Activated T-helper 2 cell treated with anti-CD3 and anti-CD28 coated beads, Interferon-gamma antibody, Interleukin-2, Interleukin-4, amounts not matched to agents 10 μg/mL and 5 μg/mL and 100 μg/mL, durations not matched to agents 14 hours and 24 hours and 36 hours (primary cell): ENCODE data around the gene ZNF586. TPM values are rescaled to one million over a fixed set of nuclear protein-coding genes. Genes with fewer than 3 reads are reported as not detected.
"Not testable (repeated sequence)": the region's sequence is repeated elsewhere in the genome, so short reads cannot be mapped to it uniquely, and the experiment has no call there.

ENCODE experiments used
- DNase-seq: peaks from one replicate; pipeline ENCODE4 v3.0.0; 2021; ENCODE audit warnings: low spot score
- H3K27ac Mint-ChIP-seq: one replicate; pipeline ENCODE4 v1.8.0; 2021; ENCODE audit warnings: mixed read lengths
- H3K27me3 Mint-ChIP-seq: one replicate; pipeline ENCODE4 v1.8.0; 2021; ENCODE audit warnings: low read depth, mixed read lengths
- H3K36me3 Mint-ChIP-seq: one replicate; pipeline ENCODE4 v1.8.0; 2021; ENCODE audit warnings: low read depth, mixed read lengths
- H3K4me1 Mint-ChIP-seq: one replicate; pipeline ENCODE4 v1.8.0; 2021; ENCODE audit warnings: low read depth, mixed read lengths
- H3K4me3 Mint-ChIP-seq: one replicate; pipeline ENCODE4 v1.8.0; 2021; ENCODE audit warnings: low read depth, mild to moderate bottlenecking, moderate library complexity, mixed read lengths
- H3K9me3 Mint-ChIP-seq: one replicate; pipeline ENCODE4 v1.8.0; 2021; ENCODE audit warnings: mixed read lengths
- intact Hi-C: fragments of 100-400 bp; cut with micrococcal nuclease; formaldehyde crosslinking; loops from one replicate; pipeline ENCODE4 v1.15.1; 2023
- total RNA-seq: library from RNA; stranded (reverse); gene quantifications from 2 replicates; pipeline ENCODE4 v1.2.3, GENCODE V29; 2022

The ZNF586 gene
- total RNA-seq, 1 donor from 2014 or later = 11.4 TPM

- Mint-ChIP-seq H3K36me3 (peaks cover 47% of the 10 kb centered on the region), H3K9me3 (no peaks in the 10 kb centered on the region), H3K27ac (peak overlapping the region; percentile 52), H3K4me1 (peaks cover 41% of the 10 kb centered on the region), H3K4me3 (peak overlapping the region; percentile 66), H3K27me3 (no peaks in the 10 kb centered on the region)
- intact Hi-C loops = loop anchor here (10.0 kb wide), 1 partner anchor 244 kb away; the partner anchor contains the start of gene ZNF416
- DNase-seq = no peak
Measured at GRCh38 chr19:57818378-57818777, 48.9 kb downstream of the ZNF586 start.

GRCh38 chr19:57819475-57820148 is 50.1 kb downstream of the ZNF586 start:
- peaks cover 53% of the 10 kb centered on the region for H3K36me3 Mint-ChIP-seq
- intact Hi-C loops = loop anchor here (10.0 kb wide), 1 partner anchor 245 kb away; the partner anchor contains the start of gene ZNF416
- DNase-seq = peak; percentile 80
- no peaks in the 10 kb centered on the region for H3K9me3 Mint-ChIP-seq
- peak overlapping the region; percentile 95 for H3K4me3 Mint-ChIP-seq
- no peaks in the 10 kb centered on the region for H3K27me3 Mint-ChIP-seq
- H3K27ac Mint-ChIP-seq = peak overlapping the region; percentile 99
- peaks cover 39% of the 10 kb centered on the region for H3K4me1 Mint-ChIP-seq

DNA sequence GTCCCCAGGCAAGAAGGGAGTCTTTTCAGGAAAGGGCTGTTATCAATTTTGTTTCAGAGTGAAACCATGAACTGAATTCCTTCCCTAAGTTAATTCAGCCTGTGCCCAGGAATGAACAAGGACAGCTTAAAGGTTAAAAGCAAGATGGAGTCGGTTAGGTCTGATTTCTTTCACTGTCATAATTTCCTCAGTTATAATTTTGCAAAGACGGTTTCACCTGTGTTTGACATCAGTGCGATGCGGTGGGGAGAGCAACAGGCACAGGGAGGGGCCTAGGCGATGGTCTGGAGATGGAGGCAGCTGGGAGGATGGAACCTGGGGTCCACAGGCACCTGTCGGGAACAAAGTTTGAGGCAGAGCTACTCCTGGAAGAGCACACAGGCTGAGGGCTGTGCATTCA is 51.1 kb downstream of the ZNF586 start:
- peaks cover 55% of the 10 kb centered on the region for H3K36me3 Mint-ChIP-seq
- H3K4me1 Mint-ChIP-seq = peaks cover 32% of the 10 kb centered on the region
- intact Hi-C loops = no loop called here
- H3K27me3 Mint-ChIP-seq = no peaks in the 10 kb centered on the region
- DNase-seq = no peak
- H3K27ac Mint-ChIP-seq = peak overlapping the region; percentile 99
- H3K9me3 Mint-ChIP-seq = no peaks in the 10 kb centered on the region
- H3K4me3 Mint-ChIP-seq = peak overlapping the region; percentile 95

GRCh38 chr19:57821095-57821494 is 51.6 kb downstream of the ZNF586 start:
- H3K9me3 Mint-ChIP-seq, intact Hi-C loops, H3K27ac Mint-ChIP-seq, DNase-seq, H3K27me3 Mint-ChIP-seq: not testable (repeated sequence)
- peaks cover 60% of the 10 kb centered on the region for H3K36me3 Mint-ChIP-seq
- peak overlapping the region; percentile 95 for H3K4me3 Mint-ChIP-seq
- H3K4me1 Mint-ChIP-seq = peaks cover 31% of the 10 kb centered on the region

- H3K9me3 Mint-ChIP-seq, H3K27me3 Mint-ChIP-seq, DNase-seq, H3K4me3 Mint-ChIP-seq, H3K27ac Mint-ChIP-seq, intact Hi-C loops: not testable (repeated sequence)
- Mint-ChIP-seq H3K4me1 (peaks cover 31% of the 10 kb centered on the region), H3K36me3 (peaks cover 64% of the 10 kb centered on the region)
Measured at GRCh38 chr19:57821501-57821900, 52.0 kb downstream of the ZNF586 start.

- H3K9me3 Mint-ChIP-seq, H3K27ac Mint-ChIP-seq, DNase-seq, H3K4me3 Mint-ChIP-seq, intact Hi-C loops, H3K27me3 Mint-ChIP-seq: not testable (repeated sequence)
- H3K36me3 Mint-ChIP-seq = peaks cover 74% of the 10 kb centered on the region
- H3K4me1 Mint-ChIP-seq = peaks cover 31% of the 10 kb centered on the region
Measured at GRCh38 chr19:57823155-57823554, 53.7 kb downstream of the ZNF586 start.

GRCh38 chr19:57823608-57824007 is 54.1 kb downstream of the ZNF586 start:
- DNase-seq, H3K4me3 Mint-ChIP-seq, intact Hi-C loops, H3K27ac Mint-ChIP-seq, H3K27me3 Mint-ChIP-seq, H3K9me3 Mint-ChIP-seq: not testable (repeated sequence)
- Mint-ChIP-seq H3K4me1 (peaks cover 28% of the 10 kb centered on the region), H3K36me3 (peaks cover 74% of the 10 kb centered on the region)

- no peak overlapping the region for H3K4me3 Mint-ChIP-seq
- H3K9me3 Mint-ChIP-seq = peaks cover 3% of the 10 kb centered on the region
- DNase-seq = no peak
- peaks cover 23% of the 10 kb centered on the region for H3K4me1 Mint-ChIP-seq
- intact Hi-C loops = no loop called here
- H3K27me3 Mint-ChIP-seq = no peaks in the 10 kb centered on the region
- H3K27ac Mint-ChIP-seq = no peak overlapping the region
- peaks cover 83% of the 10 kb centered on the region for H3K36me3 Mint-ChIP-seq
Measured at GRCh38 chr19:57825511-57825910, 56.0 kb downstream of the ZNF586 start.

DNA sequence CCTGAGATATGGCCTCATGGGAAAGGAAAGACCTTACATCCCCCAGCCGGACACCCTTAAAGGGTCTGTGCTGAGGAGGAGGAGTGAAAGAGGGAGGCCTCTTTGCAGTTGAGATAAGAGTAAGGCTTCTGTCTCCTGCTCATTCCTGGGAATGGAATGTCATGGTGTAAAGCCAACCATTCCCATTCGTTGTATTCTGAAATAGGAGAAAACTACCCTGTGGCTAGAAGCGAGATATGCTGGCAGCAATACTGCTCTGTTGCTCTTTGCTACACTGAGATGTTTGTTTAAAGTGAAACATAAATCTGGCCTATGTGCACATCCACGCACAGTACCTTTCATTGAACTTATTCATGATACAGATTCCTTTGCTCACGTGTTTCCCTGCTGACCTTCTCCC is 59.8 kb downstream of the ZNF586 start:
- no peak overlapping the region for H3K4me3 Mint-ChIP-seq
- intact Hi-C loops = no loop called here
- H3K4me1 Mint-ChIP-seq = peaks cover 5% of the 10 kb centered on the region
- no peak overlapping the region for H3K27ac Mint-ChIP-seq
- H3K36me3 Mint-ChIP-seq = peaks cover 63% of the 10 kb centered on the region
- no peaks in the 10 kb centered on the region for H3K27me3 Mint-ChIP-seq
- no peak for DNase-seq
- peaks cover 3% of the 10 kb centered on the region for H3K9me3 Mint-ChIP-seq

GRCh38 chr19:57830071-57830602 is 60.7 kb downstream of the ZNF586 start, which contains the start of gene ZNF587B:
ZNF587B (plus strand) TSS chr19:57830299; CDS start chr19:57830529, 230 bp downstream.
- no peak within 1 kb of the TSS for H3K4me3 Mint-ChIP-seq
- no peak within 1 kb of the TSS for H3K27ac Mint-ChIP-seq
- H3K36me3 Mint-ChIP-seq = peaks cover 58% of the 10 kb centered on the region
- DNase-seq = no peak
- peaks cover 4% of the 10 kb centered on the region for H3K4me1 Mint-ChIP-seq
- peaks cover 3% of the 10 kb centered on the region for H3K9me3 Mint-ChIP-seq
- H3K27me3 Mint-ChIP-seq = no peaks in the 10 kb centered on the region
- intact Hi-C loops = no loop called here

Other genes with a start within 250 kb of the ZNF586 start
- 3.5 and 4.1 TPM in 2 replicates for gene ZNF549, start 242.3 kb upstream of the ZNF586 start, total RNA-seq
- gene ZNF550, start 209.8 kb upstream of the ZNF586 start, total RNA-seq = 6.9 and 7.7 TPM in 2 replicates
- gene ZNF416, start 190.8 kb upstream of the ZNF586 start, total RNA-seq = 2.9 and 3.5 TPM in 2 replicates
- 2.4 and 2.8 TPM in 2 replicates for gene ZIK1, start 185.5 kb upstream of the ZNF586 start, total RNA-seq
- 4.1 and 5.2 TPM in 2 replicates for gene ZNF530, start 169.8 kb upstream of the ZNF586 start, total RNA-seq
- 7.9 and 8.5 TPM in 2 replicates for gene ZNF134, start 155.4 kb upstream of the ZNF586 start, total RNA-seq
- gene ZNF211, start 136.5 kb upstream of the ZNF586 start, total RNA-seq = 9.6 and 10.6 TPM in 2 replicates
- not detected in 2 replicates for gene ZSCAN4, start 100.7 kb upstream of the ZNF586 start, total RNA-seq
- 9.7 and 10.6 TPM in 2 replicates for gene ZNF551, start 87.7 kb upstream of the ZNF586 start, total RNA-seq
- 3.9 and 4.0 TPM in 2 replicates for gene ZNF154, start 60.5 kb upstream of the ZNF586 start, total RNA-seq
- gene ZNF671, start 42.1 kb upstream of the ZNF586 start, total RNA-seq = 5.3 and 6.0 TPM in 2 replicates
- 7.4 and 8.8 TPM in 2 replicates for gene ZNF776, start 22.9 kb upstream of the ZNF586 start, total RNA-seq
- 7.2 and 8.5 TPM in 2 replicates for gene ZNF552, start 45.2 kb downstream of the ZNF586 start, total RNA-seq
- 20.8 and 21.3 TPM in 2 replicates for gene ZNF587B, start 60.6 kb downstream of the ZNF586 start, total RNA-seq
- 29.7 and 32.1 TPM in 2 replicates for gene ZNF587, start 80.2 kb downstream of the ZNF586 start, total RNA-seq
- gene ZNF814, start 119.4 kb downstream of the ZNF586 start, total RNA-seq = 11.4 and 12.3 TPM in 2 replicates
- 10.6 and 11.4 TPM in 2 replicates for gene ZNF417, start 146.9 kb downstream of the ZNF586 start, total RNA-seq
- 1.1 and 2.1 TPM in 2 replicates for gene ZNF418, start 165.7 kb downstream of the ZNF586 start, total RNA-seq
- 2.7 and 3.0 TPM in 2 replicates for gene ZNF256, start 178.0 kb downstream of the ZNF586 start, total RNA-seq
- gene C19orf18, start 204.9 kb downstream of the ZNF586 start, total RNA-seq = 0.21 TPM in 1 of 2 replicates, not detected in the other
- 6.3 and 6.4 TPM in 2 replicates for gene ZNF606, start 233.1 kb downstream of the ZNF586 start, total RNA-seq